Measurements from ENCODE around the gene SDF4. TPM values are rescaled to one million over a fixed set of nuclear protein-coding genes. Genes with fewer than 3 reads are reported as not detected.

SDF4 gene
- total and polyA plus RNA-seq, 2 of the 4 experiments (the other 2 are of a cell fraction): 57.0 to 250 TPM

GRCh38 chr1:1219341-1219740 is 12.5 kb downstream of the SDF4 start:
- Histone ChIP-seq H4K5ac (ENCODE audit: low read depth, low read length) (no peak overlapping the region), H3K4me2 (ENCODE audit: low read depth, low read length) (no peak overlapping the region), H3K27me3 (ENCODE audit: control insufficient read depth, insufficient read depth, low read length) (no peaks in the 10 kb centered on the region), H3K9me3 (ENCODE audit: control insufficient read depth, insufficient read depth, low read length) (no peaks in the 10 kb centered on the region), H2BK120ac (ENCODE audit: low read depth, low read length) (no peak overlapping the region), H3K27ac (ENCODE audit: insufficient read depth, low read length) (no peak overlapping the region), H2BK15ac (ENCODE audit: low read depth, low read length) (no peak overlapping the region), H4K20me1 (ENCODE audit: insufficient read depth, low read length) (peaks cover 22% of the 10 kb centered on the region), H3K18ac (ENCODE audit: low read depth, low read length) (no peak overlapping the region), H3K36me3 (ENCODE audit: control insufficient read depth, insufficient read depth, low read length) (peaks cover 67% of the 10 kb centered on the region), H2AK9ac (replicated peaks; ENCODE audit: low read depth, low read length, poor library complexity) (no peak overlapping the region), H2BK20ac (ENCODE audit: low read depth, low read length) (no peak overlapping the region), H4K8ac (ENCODE audit: low read depth in 2 of 2, low read length in 2 of 2) (no peak overlapping the region), H2BK5ac (ENCODE audit: low read depth, low read length, poor library complexity, severe bottlenecking) (no peak overlapping the region), H3K4ac (ENCODE audit: low read depth, low read length) (no peak overlapping the region), H2AK5ac (ENCODE audit: low read depth, low read length) (no peak overlapping the region), H3K56ac (ENCODE audit: extremely low read depth, insufficient read depth, low read length) (no peak overlapping the region), H3K23ac (ENCODE audit: low read depth, low read length) (no peak overlapping the region), H4K91ac (ENCODE audit: insufficient read depth, low read depth, low read length) (no peak overlapping the region), H3K79me1 (ENCODE audit: low read depth in 1 of 2, low read length in 2 of 2) (peaks cover 5 to 27% of the 10 kb centered on the region in 2 experiments; a peak in 3 of 4 replicates), H3K4me1 (ENCODE audit: control insufficient read depth, insufficient read depth, low read length) (no peaks in the 10 kb centered on the region), H3K9ac (ENCODE audit: low read depth, low read length) (no peak overlapping the region), H3K4me3 (ENCODE audit: insufficient read depth, low read depth, low read length) (no peak overlapping the region), H3K14ac (replicated peaks; ENCODE audit: low read depth, low read length) (no peak overlapping the region), H2AFZ (replicated peaks; ENCODE audit: low read length, poor library complexity) (no peak overlapping the region), H3K9me1 (ENCODE audit: insufficient read depth, low read length) (peaks cover 6% of the 10 kb centered on the region)
- BruUV-seq (replicated peaks): no TSS peak
- DNase-seq (no peak), ATAC-seq (ENCODE audit: low read depth) (no peak)
- CTCF ChIA-PET: no interaction called here
- dilution Hi-C loops (cut with HindIII; ENCODE audit: low sequenced_read_pairs, unreplicated experiment): no loop called here
- in situ Hi-C loops (cut with MboI; ENCODE audit: low sequenced_read_pairs): no loop called here
- TF ChIP-seq RFX5 (IDR thresholded peaks at IDR 0.05; ENCODE audit: low read depth, low read length) (no peak), NFE2L2 (IDR thresholded peaks at IDR 0.05; ENCODE audit: low read depth, low read length) (no peak)
- intact Hi-C loops (cut with micrococcal nuclease): no loop called here
- POLR2A ChIA-PET (ENCODE audit: unreplicated experiment): no interaction called here
- 100% methylated on average over 7 of the region's 20 CpGs; no CpG with 5 or more reads in 1 of the 2 experiments for WGBS, 2 experiments (ENCODE audit: extremely low coverage in 2 of 2, insufficient read length in 1 of 2)

All from IMR-90 (cell line).